Fibroblast of peridontal ligament (primary cell): ENCODE measurements around the gene TMEM214.
A peak's percentile ranks its signal among the peaks of the same experiment; 100 is the strongest.

ENCODE experiments used
- DNase-seq: peaks from one replicate; pipeline ENCODE4 v3.0.0-alpha.2; 2010; ENCODE audit errors: extremely low read depth

Gene TMEM214

GRCh38 chr2:27032495-27033252, at the start of gene TMEM214:
Gene TMEM214 (plus strand): TSS chr2:27032965. CDS start chr2:27033016, 51 bp downstream.
- peak; percentile 83 for DNase-seq

- no peak for DNase-seq
Observed at GRCh38 chr2:26983746-26984145, 49.0 kb upstream of the TMEM214 start.

GRCh38 chr2:26985807-26986206, 47.0 kb upstream of the TMEM214 start:
- no peak for DNase-seq

GRCh38 chr2:26986576-26986975, 46.2 kb upstream of the TMEM214 start:
- DNase-seq: no peak

GRCh38 chr2:26988058-26988860, 44.5 kb upstream of the TMEM214 start:
- peak; percentile 59 for DNase-seq

GRCh38 chr2:26989156-26989555, 43.6 kb upstream of the TMEM214 start:
- DNase-seq: peak; percentile 8

GRCh38 chr2:26991717-26992116, 41.0 kb upstream of the TMEM214 start:
- no peak for DNase-seq

- peak; percentile 22 for DNase-seq
Observed at GRCh38 chr2:26993768-26994167, 39.0 kb upstream of the TMEM214 start.

- no peak for DNase-seq
Observed at GRCh38 chr2:26994983-26995382, 37.8 kb upstream of the TMEM214 start.

- no peak for DNase-seq
Observed at GRCh38 chr2:26997394-26997793, 35.4 kb upstream of the TMEM214 start.

GRCh38 chr2:26998323-26998722, 34.4 kb upstream of the TMEM214 start:
- no peak for DNase-seq

- no peak for DNase-seq
Observed at GRCh38 chr2:27000228-27000627, 32.5 kb upstream of the TMEM214 start.

- no peak for DNase-seq
Observed at GRCh38 chr2:27000995-27001394, 31.8 kb upstream of the TMEM214 start.

GRCh38 chr2:27001950-27002349, 30.8 kb upstream of the TMEM214 start:
- DNase-seq: no peak

- peak; percentile 5 for DNase-seq
Observed at GRCh38 chr2:27003007-27003406, 29.8 kb upstream of the TMEM214 start.

- DNase-seq: peak; percentile 8
Observed at GRCh38 chr2:27003857-27004256, 28.9 kb upstream of the TMEM214 start.

GRCh38 chr2:27006602-27007415, 26.0 kb upstream of the TMEM214 start:
- DNase-seq: no peak

GRCh38 chr2:27007416-27008374, 25.1 kb upstream of the TMEM214 start:
- DNase-seq: no peak

- no peak for DNase-seq
Observed at GRCh38 chr2:27008678-27009077, 24.1 kb upstream of the TMEM214 start.

- no peak for DNase-seq
Observed at GRCh38 chr2:27009083-27009482, 23.7 kb upstream of the TMEM214 start.

- DNase-seq: no peak
Observed at GRCh38 chr2:27009716-27010115, 23.0 kb upstream of the TMEM214 start.
